Islet precursor cell (in vitro differentiated cells): ENCODE data around the gene TUT1.

Experiments
- DNase-seq: peaks from one replicate; pipeline ENCODE4 v3.0.0-alpha.2; 2018

TUT1 gene

GRCh38 chr11:62539238-62539925 lies 51.9 kb downstream of the TUT1 start:
- peak; percentile 71 for DNase-seq

- DNase-seq, result no peak
Measured at GRCh38 chr11:62538470-62539237, 52.7 kb downstream of the TUT1 start.

GRCh38 chr11:62536301-62536957 lies 54.9 kb downstream of the TUT1 start:
- no peak for DNase-seq

GRCh38 chr11:62535802-62536201 lies 55.5 kb downstream of the TUT1 start:
- no peak for DNase-seq

- DNase-seq, result no peak
Measured at GRCh38 chr11:62534779-62535545, 56.4 kb downstream of the TUT1 start.

- no peak for DNase-seq
Measured at GRCh38 chr11:62532096-62532495, 59.2 kb downstream of the TUT1 start.
